ENCODE data around the gene ZSCAN12. TPM values are rescaled to one million over a fixed set of nuclear protein-coding genes. Genes with fewer than 3 reads are reported as not detected.

Gene ZSCAN12
- total RNA-seq, 4 donors from 2014 or later = 8.1 to 13.3 (median 9.5) TPM

DNA sequence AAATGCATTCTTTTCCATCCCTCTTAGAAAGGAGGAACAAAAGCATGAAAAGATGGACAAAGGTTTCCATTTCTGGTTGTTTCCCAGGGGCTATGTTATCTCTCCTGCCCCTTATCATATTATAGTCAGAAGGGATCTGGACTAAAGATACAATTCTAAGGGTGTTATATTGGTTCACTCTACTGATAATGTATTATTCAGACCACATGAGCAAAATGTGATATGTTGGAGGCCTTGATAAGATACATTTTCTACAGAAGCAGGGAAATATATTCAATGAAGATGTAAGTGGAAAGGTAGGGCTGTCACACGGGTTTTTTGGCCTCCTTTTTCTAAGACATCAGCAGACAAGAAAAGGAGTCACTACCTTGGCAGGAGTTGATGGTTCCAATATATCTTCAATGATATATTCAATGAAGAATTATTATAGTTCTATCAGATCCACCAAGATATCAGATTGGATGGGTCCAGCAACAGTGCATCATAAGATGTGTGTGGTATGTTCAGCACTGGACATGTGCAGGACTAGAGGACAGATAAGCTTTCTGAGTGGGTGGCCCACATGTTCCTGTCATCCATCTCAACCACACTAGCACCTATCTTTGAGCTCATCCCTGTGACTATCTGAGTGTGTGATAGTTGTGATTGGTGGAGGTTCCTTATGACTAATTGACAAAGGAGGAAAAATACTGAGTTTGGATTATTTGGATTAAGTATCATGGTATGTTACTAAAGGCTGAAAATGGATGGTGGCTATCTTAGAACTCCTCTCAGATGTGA, 55.5 kb downstream of the ZSCAN12 start:
- H3K36me3 ChIP-seq = no peaks in the 10 kb centered on the region
- 56 to 58% methylated on average over 1 of the region's 1 CpG for WGBS, 2 donors
- intact Hi-C loops (cut with DNase I) = no loop called here
- no peaks in the 10 kb centered on the region for H3K4me1 ChIP-seq
- H3K4me3 ChIP-seq (replicated peaks in 1 of 3) = no peak overlapping the region
- TF ChIP-seq, protein P1, sequence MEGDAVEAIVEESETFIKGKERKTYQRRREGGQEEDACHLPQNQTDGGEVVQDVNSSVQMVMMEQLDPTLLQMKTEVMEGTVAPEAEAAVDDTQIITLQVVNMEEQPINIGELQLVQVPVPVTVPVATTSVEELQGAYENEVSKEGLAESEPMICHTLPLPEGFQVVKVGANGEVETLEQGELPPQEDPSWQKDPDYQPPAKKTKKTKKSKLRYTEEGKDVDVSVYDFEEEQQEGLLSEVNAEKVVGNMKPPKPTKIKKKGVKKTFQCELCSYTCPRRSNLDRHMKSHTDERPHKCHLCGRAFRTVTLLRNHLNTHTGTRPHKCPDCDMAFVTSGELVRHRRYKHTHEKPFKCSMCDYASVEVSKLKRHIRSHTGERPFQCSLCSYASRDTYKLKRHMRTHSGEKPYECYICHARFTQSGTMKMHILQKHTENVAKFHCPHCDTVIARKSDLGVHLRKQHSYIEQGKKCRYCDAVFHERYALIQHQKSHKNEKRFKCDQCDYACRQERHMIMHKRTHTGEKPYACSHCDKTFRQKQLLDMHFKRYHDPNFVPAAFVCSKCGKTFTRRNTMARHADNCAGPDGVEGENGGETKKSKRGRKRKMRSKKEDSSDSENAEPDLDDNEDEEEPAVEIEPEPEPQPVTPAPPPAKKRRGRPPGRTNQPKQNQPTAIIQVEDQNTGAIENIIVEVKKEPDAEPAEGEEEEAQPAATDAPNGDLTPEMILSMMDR (IDR thresholded peaks at IDR 0.05) = no peak
- no peak for TF ChIP-seq POLR2A (IDR thresholded peaks at IDR 0.05)
- H3K27ac ChIP-seq = no peak overlapping the region
- no peaks in the 10 kb centered on the region for H3K9me3 ChIP-seq
- DNase-seq = no peak
- no peaks in the 10 kb centered on the region for H3K27me3 ChIP-seq

DNA sequence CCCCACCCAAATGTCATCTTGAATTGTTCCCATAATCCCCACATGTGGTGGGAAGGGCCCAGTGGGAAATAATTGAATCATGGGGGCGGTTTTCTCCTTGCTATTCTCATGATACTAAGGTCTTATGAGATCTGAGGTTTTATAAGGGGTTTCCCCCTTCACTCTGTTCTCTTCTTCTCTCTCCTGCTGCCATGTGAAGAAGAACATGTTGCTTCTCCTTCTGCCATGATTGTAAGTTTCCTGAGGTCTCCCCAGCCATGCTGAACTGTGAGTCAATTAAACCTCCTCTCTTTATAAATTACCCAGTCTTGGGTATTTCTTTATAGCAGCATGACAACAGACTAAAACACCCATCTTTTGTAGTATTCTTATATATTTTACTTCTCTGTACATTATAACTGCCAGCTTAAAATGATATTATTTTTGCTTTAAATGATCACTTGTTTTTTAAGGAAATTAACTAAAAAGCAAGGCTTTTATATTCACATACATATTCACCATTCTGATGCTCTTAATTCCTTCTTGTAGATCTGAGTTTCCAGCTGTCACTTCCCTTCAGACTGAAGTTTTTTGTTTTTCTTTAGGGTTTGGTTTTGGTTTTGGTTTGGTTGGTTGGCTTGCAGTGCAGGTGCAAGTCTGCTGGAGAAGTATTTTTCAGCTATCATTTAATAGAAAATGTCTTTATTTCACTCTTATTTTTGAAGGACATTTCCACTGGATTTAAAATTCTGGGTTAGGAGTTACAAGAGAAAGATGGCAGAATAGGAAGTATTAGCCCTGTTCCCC, 59.0 kb downstream of the ZSCAN12 start:
- WGBS, 2 donors = 84 to 87% methylated on average over 1 of the region's 1 CpG
- TF ChIP-seq, protein P1 (IDR thresholded peaks at IDR 0.05) = no peak
- TF ChIP-seq POLR2A (IDR thresholded peaks at IDR 0.05) = no peak
- no peak overlapping the region for H3K27ac ChIP-seq
- H3K27me3 ChIP-seq = no peaks in the 10 kb centered on the region
- no peaks in the 10 kb centered on the region for H3K36me3 ChIP-seq
- H3K9me3 ChIP-seq = no peaks in the 10 kb centered on the region
- no peak for DNase-seq
- no peak overlapping the region for H3K4me3 ChIP-seq (replicated peaks in 1 of 3)
- H3K4me1 ChIP-seq = peaks cover 9% of the 10 kb centered on the region in 2 donors
- intact Hi-C loops (cut with DNase I) = no loop called here

DNA sequence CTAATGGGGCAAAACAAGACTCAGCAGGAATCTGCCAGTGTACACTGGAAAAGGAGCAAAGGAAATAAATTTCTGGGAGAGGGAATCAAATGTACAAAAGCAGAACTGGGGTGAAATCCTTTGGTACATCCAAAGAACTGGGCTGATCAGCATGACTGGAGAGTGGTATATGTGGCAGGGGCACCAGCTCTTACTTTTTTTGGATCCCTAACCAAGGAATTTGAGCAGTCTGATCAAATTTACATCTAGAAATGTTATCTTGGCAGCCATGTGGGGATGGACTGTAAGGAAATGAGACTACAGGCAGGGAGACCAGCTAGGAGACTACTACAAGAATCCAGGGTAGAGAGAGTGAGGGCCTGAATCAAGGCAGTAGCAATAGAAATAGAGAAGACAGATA, 62.4 kb downstream of the ZSCAN12 start:
- no peak for DNase-seq
- no peak overlapping the region for H3K4me3 ChIP-seq (replicated peaks in 1 of 3)

DNA sequence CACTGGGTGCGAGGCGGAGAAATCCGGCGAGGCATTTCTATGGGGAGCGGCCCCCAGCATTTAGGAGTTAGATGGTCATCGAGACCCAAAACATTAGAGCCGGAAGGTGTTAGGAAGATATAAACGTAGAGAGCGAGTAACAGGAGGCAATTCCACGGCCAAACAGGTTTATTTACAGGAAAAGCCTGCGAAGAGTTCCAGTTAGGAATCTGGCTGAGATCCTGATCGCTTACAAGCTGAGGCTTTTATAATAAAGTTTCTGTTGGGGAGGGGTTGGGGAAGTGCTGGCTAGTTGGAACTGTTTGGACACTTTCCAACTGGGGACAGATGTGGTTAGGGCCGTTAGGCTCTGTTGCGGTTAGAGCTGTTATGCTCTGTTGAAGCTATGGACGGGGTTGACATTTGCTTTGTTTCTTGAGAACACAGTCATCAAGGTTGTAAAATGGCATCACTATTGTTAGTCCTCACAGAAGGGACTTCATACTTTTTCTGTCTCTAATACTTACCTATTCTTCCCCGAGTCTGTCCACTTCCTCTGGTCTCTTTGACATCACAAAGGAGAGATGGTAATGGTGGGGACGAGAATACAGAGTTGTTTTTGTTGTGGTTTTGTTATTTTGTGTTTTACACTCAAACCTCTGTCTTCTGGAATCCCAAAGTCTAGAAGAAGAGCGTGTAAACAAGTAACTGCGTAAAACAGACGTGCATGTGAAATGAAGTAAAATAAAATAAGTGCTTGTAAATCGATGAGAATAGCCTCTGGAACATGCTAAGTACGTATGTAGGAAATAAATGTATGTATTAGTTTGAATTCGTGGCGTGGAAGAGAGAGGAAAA, 63.0 kb downstream of the ZSCAN12 start:
- no peaks in the 10 kb centered on the region for H3K36me3 ChIP-seq
- intact Hi-C loops (cut with DNase I) = no loop called here
- DNase-seq = peak; percentile 18 to 19
- 10 to 12% methylated on average over 24 of the region's 24 CpGs for WGBS, 2 donors
- TF ChIP-seq POLR2A (IDR thresholded peaks at IDR 0.05) = no peak
- TF ChIP-seq, protein P1 (IDR thresholded peaks at IDR 0.05) = no peak
- peaks cover 9 to 12% of the 10 kb centered on the region in 2 donors for H3K4me1 ChIP-seq
- no peaks in the 10 kb centered on the region for H3K27me3 ChIP-seq
- H3K9me3 ChIP-seq = no peaks in the 10 kb centered on the region
- H3K4me3 ChIP-seq (replicated peaks in 1 of 3) = peak overlapping the region; percentile 6 to 54 (median 29)
- peak overlapping the region; percentile 93 to 96 (median 94) for H3K27ac ChIP-seq

More for the DNA sequence above, 62.4 kb downstream of the ZSCAN12 start:
- Histone ChIP-seq H3K27me3 (no peaks in the 10 kb centered on the region), H3K9me3 (no peaks in the 10 kb centered on the region), H3K27ac (peak overlapping the region in 2 of 3 donors; percentile 94 to 96), H3K36me3 (no peaks in the 10 kb centered on the region), H3K4me1 (peaks cover 9 to 12% of the 10 kb centered on the region in 2 donors)
- intact Hi-C loops (cut with DNase I) = no loop called here
- TF ChIP-seq, protein P1 (IDR thresholded peaks at IDR 0.05) = no peak
- no peak for TF ChIP-seq POLR2A (IDR thresholded peaks at IDR 0.05)

All from thyroid gland (tissue), 4 donors.